ENCODE measurements around the gene KCTD15.

Gene KCTD15

GRCh38 chr19:33796164-33796875 is at the start of gene KCTD15:
Gene KCTD15, plus strand, starts transcription at chr19:33796870. Its CDS starts 3,585 bp downstream, at chr19:33800455.
- DNase-seq (ENCODE audit: low read depth): no peak

- no peak for DNase-seq (ENCODE audit: low read depth)
Observed at GRCh38 chr19:33747273-33747672, 49.4 kb upstream of the KCTD15 start.

- DNase-seq (ENCODE audit: low read depth): no peak
Observed at GRCh38 chr19:33748231-33748630, 48.4 kb upstream of the KCTD15 start.

GRCh38 chr19:33749016-33749415 is 47.7 kb upstream of the KCTD15 start:
- DNase-seq (ENCODE audit: low read depth): no peak

- DNase-seq (ENCODE audit: low read depth): no peak
Observed at GRCh38 chr19:33749619-33750175, 47.0 kb upstream of the KCTD15 start.

GRCh38 chr19:33750587-33751435 is 45.9 kb upstream of the KCTD15 start:
- no peak for DNase-seq (ENCODE audit: low read depth)

- no peak for DNase-seq (ENCODE audit: low read depth)
Observed at GRCh38 chr19:33751436-33751770, 45.3 kb upstream of the KCTD15 start.

GRCh38 chr19:33752018-33752800 is 44.5 kb upstream of the KCTD15 start:
- no peak for DNase-seq (ENCODE audit: low read depth)

- DNase-seq (ENCODE audit: low read depth): no peak
Observed at GRCh38 chr19:33752945-33753344, 43.7 kb upstream of the KCTD15 start.

GRCh38 chr19:33754361-33754760 is 42.3 kb upstream of the KCTD15 start:
- DNase-seq (ENCODE audit: low read depth): no peak

- no peak for DNase-seq (ENCODE audit: low read depth)
Observed at GRCh38 chr19:33755099-33756035, 41.3 kb upstream of the KCTD15 start.

- DNase-seq (ENCODE audit: low read depth): no peak
Observed at GRCh38 chr19:33756177-33756576, 40.5 kb upstream of the KCTD15 start.

- no peak for DNase-seq (ENCODE audit: low read depth)
Observed at GRCh38 chr19:33758541-33759013, 38.1 kb upstream of the KCTD15 start.

GRCh38 chr19:33759356-33759755 is 37.3 kb upstream of the KCTD15 start:
- no peak for DNase-seq (ENCODE audit: low read depth)

- DNase-seq (ENCODE audit: low read depth): no peak
Observed at GRCh38 chr19:33763633-33764371, 32.9 kb upstream of the KCTD15 start.

GRCh38 chr19:33766623-33767022 is 30.0 kb upstream of the KCTD15 start:
- no peak for DNase-seq (ENCODE audit: low read depth)

GRCh38 chr19:33767898-33768413 is 28.7 kb upstream of the KCTD15 start:
- no peak for DNase-seq (ENCODE audit: low read depth)

GRCh38 chr19:33769208-33769607 is 27.5 kb upstream of the KCTD15 start:
- DNase-seq (ENCODE audit: low read depth): no peak

GRCh38 chr19:33770107-33770506 is 26.6 kb upstream of the KCTD15 start:
- DNase-seq (ENCODE audit: low read depth): no peak

Measured in activated T-helper 1 cell treated with Interleukin-2 at 50 U/mL for 16 hours (primary cell).